ENCODE results near the gene UBE2E2.

The UBE2E2 gene

DNA sequence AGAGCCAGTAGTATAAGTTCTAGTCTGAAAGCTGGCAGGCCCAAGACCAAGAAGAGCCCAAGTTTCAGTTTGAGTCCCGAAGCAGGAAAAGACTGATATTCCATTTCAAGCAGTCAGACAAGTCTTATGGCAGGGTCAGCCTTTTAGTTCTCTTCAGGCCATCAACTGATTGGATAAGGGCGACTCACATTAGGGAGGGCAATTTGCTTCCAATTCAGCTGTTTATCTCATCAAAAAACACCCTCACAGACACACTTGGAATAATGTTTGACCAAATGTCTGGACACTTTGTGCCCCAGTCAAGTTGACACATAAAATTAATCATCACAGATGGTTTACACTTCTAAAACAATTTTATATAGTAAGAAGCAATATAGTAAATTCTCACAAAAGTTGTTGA lies 69.7 kb downstream of the UBE2E2 start:
- in situ Hi-C loops (cut with MboI; ENCODE audit: low sequenced_read_pairs): no loop called here

- in situ Hi-C loops (cut with MboI; ENCODE audit: low sequenced_read_pairs): no loop called here
Measured at GRCh38 chr3:23275061-23275460, 71.9 kb downstream of the UBE2E2 start.

GRCh38 chr3:23275814-23276213 lies 72.7 kb downstream of the UBE2E2 start:
- in situ Hi-C loops (cut with MboI; ENCODE audit: low sequenced_read_pairs): no loop called here

DNA sequence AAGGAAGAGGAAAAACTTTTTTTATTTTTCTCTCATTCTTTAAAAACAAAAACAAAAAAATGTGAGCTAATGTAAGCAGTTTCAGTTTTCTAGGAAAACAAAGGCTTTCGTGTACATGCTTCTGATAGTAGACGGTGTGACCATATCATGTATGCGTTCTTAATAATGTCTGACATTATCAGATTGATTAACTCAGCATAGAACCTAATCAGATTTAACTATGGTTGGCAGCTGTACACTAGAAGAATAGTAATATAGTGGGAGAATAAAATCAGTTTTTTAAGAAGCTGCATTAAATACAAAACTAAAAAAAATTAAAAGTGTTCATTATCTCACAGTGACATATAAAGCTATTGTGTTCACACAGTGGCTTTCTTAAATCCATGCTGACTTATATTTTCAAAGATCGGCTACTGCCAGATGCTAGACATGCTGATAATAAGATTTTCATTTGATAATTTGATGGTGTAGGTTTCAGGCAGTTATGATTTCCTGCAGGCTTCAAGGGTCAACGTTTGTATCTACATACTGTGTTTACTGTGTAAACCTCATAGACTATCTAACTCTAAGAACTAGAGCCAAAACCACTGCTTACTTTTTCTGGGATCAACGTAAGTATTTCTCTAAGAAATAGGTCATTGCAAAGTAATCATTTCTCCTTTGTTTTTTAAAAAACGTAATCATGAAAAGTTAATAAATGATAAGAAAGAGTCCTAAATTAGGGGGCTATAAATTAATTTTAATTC lies 74.0 kb downstream of the UBE2E2 start:
- in situ Hi-C loops (cut with MboI; ENCODE audit: low sequenced_read_pairs): no loop called here

DNA sequence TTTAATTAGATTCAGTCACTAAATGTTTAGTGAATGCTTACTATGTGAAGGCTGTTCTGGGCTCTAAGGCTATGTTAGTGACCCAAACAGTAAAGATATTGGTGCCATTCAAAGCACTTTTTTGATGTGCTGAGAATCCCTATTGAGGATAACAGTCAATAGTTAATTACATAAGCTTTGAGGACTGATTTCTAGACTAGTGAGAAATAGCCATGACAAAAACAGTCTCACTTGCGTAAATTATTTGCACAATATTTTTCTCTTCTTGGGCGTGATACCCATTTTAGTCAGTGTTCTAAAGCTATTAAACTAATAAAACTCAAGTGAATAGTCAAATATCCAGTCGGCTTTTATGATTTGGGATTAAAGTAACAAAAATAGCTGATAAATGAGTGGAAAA lies 74.6 kb downstream of the UBE2E2 start:
- in situ Hi-C loops (cut with MboI; ENCODE audit: low sequenced_read_pairs): no loop called here

DNA sequence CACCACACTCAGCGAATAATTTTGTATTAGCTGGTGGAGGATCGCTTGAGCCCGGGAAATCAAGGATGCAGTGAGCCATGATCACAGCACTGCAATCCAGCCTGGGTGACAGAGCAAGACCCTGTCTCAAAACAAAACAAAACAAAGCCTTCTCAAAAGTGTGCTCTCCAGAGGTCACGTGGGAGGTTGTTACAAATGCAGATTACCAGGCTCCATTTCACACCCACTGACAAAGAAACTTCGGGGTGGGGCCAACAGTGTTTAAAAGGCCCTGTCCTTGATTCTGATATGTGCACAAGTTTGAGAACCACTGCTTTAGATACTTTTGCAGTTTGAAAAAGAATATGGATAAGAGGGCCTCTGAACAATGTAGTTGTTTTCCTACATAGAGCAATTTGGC lies 80.5 kb downstream of the UBE2E2 start:
- in situ Hi-C loops (cut with MboI; ENCODE audit: low sequenced_read_pairs): no loop called here

GRCh38 chr3:23288286-23288685 lies 85.2 kb downstream of the UBE2E2 start:
- in situ Hi-C loops (cut with MboI; ENCODE audit: low sequenced_read_pairs): no loop called here

DNA sequence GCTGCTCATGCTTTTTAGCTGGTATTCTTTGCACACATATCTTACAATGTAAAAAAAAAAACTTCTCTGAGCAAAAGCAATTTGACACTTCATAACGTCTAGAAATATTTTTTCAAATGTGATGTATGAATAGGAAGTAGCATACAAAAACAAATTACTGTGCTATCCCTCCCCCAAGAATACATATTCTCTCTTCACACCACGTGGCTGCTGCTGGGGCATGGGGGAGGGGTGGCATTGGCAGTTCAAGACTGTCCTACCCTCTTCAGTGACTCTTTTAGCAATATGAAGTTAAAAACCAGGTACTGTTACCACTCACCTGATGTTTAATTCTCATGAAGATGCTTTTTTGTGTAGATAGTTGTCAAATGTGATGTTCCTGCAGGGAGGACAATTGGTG lies 85.6 kb downstream of the UBE2E2 start:
- in situ Hi-C loops (cut with MboI; ENCODE audit: low sequenced_read_pairs): no loop called here

DNA sequence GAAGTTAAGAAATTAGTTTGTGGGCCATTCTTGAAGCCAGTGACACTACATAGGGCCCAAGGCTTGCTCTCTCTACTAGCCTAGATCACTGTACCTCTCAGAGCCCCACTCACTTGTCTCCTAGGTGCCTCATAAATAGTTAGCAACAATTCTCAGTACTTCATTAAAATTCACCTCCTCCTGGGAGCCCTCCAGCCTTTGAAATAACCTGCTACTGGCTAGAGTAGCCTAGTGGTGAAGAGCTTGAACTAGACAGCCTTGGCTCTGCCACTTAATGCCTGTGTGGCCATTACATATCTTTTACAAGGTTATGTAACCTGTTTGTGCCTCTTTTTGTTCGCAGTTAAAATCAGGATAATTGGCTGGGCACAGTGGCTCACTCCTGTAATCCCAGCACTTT lies 89.3 kb downstream of the UBE2E2 start:
- in situ Hi-C loops (cut with MboI; ENCODE audit: low sequenced_read_pairs): no loop called here

- in situ Hi-C loops (cut with MboI; ENCODE audit: low sequenced_read_pairs): no loop called here
Measured at GRCh38 chr3:23294770-23295387, 91.8 kb downstream of the UBE2E2 start.

DNA sequence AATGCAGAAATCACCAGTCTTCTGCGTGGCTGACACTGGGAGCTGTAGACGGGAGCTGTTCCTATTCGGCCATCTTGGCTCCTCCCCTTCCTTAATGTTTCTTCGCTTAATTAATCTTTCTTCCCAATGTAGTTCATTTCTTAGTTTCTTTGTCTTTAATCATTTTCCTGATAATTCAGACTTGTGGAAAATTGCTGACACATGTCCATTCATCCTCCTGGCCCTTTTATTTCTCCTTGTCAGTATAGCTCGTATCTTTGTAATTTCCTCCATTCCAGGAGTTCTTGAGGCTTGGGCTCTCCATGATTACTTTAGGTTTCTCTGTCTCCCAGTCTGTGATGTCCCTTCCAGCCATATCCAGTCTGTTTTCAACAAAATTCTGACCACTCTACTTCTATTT lies 98.7 kb downstream of the UBE2E2 start:
- in situ Hi-C loops (cut with MboI; ENCODE audit: low sequenced_read_pairs): no loop called here

GRCh38 chr3:23302271-23302670 lies 99.1 kb downstream of the UBE2E2 start:
- in situ Hi-C loops (cut with MboI; ENCODE audit: low sequenced_read_pairs): no loop called here

DNA sequence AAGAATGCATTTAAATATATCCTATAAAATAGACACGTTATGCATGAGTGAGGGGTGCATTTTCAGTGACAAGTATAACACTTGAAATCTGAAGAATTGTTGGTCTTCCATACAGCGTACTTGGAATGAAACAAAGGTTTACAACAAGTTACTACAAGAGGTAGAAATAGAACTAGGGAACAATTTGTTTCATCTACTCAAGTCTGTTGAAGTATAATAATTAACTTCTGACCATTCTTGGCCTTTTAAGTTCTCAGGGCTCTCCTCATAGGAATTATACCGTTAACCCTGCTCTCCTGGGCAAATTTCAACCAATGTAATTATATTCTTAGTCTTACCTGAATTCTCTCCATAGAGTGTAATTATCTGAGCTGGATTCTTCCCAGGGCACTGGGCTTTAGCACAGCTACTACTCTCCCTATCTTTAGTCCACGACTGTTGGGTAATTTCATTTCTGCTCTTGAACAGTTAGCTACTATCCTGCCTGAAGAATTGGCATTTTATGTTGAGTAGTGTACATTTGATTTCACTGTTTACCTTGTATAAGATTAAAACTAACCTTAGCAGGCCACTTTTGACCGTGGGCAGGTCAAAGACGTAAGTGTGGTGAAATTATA lies 100.6 kb downstream of the UBE2E2 start:
- in situ Hi-C loops (cut with MboI; ENCODE audit: low sequenced_read_pairs): no loop called here

- in situ Hi-C loops (cut with MboI; ENCODE audit: low sequenced_read_pairs): no loop called here
Measured at GRCh38 chr3:23304424-23304823, 101.3 kb downstream of the UBE2E2 start.

GRCh38 chr3:23308986-23309625 lies 106.0 kb downstream of the UBE2E2 start:
- in situ Hi-C loops (cut with MboI; ENCODE audit: low sequenced_read_pairs): no loop called here

- in situ Hi-C loops (cut with MboI; ENCODE audit: low sequenced_read_pairs): no loop called here
Measured at GRCh38 chr3:23312866-23313265, 109.7 kb downstream of the UBE2E2 start.

DNA sequence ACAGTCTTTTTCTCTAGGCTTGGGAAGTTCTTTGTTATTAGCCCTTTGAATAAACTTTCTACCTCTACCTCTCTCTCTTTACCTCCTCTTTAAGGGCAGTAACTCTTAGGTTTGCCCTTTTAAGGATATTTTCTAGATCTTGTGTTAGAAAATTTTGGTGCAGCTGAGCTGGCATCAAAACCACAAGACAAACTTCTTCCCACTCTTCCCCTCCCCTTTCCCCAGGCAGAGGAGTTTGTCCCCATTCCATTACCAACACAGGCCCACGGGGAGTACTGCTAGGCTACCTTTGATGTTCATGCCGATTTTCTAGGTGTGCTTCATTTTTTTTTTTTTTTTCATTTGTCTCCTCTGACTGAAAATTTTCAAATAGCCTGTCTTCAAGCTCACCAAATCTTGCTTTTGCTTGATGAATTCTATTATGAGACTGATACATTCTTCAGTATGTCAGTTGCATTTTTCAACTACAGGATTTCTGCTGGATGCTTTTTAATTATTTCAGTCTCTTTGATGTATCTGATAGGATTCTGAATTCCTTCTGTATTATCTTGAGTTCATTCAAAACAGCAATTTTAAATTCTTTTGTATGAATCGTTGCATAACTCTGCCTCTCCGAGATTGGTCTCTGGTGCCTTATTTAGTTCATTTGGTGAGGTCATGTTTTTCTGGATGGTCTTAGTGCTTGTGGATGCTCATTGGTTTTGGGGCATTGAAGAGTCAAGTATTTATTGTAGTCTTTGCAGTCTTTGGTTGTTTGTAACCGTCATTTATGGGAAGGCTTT lies 112.0 kb downstream of the UBE2E2 start:
- in situ Hi-C loops (cut with MboI; ENCODE audit: low sequenced_read_pairs): no loop called here

DNA sequence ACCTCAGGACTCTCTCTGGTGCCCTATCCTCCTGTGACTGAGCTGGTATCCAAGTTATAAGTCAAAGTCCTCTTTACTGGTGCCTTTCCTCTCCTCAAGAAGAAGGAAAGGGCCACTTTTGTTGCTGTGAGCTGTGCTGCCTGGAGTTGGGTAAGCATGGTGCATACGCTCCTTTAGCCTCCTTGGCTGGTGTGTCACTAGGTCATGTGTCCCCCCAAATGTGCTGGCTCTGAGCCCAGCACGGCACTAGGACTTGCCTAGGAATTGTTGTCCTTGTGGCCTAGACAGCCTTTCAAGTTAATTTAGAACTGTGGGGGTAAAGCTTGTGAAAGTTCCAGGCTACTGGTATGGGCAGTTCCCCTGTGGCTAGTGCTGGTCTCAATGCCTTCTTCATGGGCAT lies 113.8 kb downstream of the UBE2E2 start:
- in situ Hi-C loops (cut with MboI; ENCODE audit: low sequenced_read_pairs): no loop called here

DNA sequence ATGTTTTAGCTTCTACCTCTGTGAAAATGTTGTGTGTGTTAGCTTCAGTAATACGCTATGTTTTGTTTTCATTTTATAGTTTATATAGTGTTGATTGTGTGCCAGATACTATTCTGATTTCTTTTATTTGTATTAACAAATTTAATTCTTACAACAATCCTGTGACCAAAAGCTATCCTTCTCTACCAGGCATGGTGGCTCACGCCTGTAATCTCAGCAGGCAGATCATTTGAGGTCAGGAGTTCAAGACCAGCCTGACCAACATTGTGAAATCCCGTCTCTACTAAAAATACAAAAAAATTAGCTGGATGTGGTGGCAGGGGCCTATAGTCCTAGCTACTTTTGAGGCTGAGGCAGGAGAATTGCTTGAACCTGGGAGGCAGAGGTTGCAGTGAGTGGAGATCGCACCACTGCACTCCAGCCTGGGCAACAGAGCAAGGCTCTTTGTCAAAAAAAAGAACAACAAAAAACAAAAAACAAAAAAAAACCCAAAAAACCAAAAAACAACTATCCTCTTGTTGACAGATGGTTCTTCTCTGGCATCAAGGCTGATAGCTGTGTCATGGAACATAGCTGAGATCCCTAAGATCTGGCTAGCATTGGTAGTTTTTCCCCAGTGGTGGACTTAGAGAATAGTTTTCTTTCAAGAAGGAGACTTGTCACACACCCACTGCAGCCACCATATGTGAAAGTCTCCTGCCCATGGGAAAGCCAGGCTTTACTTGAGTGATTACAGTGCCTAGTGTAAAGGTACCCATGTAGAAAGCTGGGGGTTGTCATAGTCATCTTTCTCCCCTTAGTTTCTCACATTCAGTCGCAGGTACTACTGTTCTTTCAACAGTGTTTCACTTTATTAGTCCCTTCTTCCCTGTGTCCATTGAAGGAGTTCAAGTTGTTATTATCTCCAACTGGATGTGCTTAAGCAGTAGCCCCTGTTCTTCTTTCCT lies 116.5 kb downstream of the UBE2E2 start:
- in situ Hi-C loops (cut with MboI; ENCODE audit: low sequenced_read_pairs): no loop called here

All from hTERT RPE-1 (cell line).